HG03469 (cell line): Measurements from ENCODE around the gene POLN.

Experiments
- ATAC-seq: cut with Tn5 transposase; IDR thresholded peaks from one replicate; pipeline ENCODE4 v1.9.1; 2021; ENCODE audit warnings: mild to moderate bottlenecking, moderate library complexity, moderate number of reproducible peaks; ENCODE audit not compliant: unreplicated experiment

Gene POLN

DNA sequence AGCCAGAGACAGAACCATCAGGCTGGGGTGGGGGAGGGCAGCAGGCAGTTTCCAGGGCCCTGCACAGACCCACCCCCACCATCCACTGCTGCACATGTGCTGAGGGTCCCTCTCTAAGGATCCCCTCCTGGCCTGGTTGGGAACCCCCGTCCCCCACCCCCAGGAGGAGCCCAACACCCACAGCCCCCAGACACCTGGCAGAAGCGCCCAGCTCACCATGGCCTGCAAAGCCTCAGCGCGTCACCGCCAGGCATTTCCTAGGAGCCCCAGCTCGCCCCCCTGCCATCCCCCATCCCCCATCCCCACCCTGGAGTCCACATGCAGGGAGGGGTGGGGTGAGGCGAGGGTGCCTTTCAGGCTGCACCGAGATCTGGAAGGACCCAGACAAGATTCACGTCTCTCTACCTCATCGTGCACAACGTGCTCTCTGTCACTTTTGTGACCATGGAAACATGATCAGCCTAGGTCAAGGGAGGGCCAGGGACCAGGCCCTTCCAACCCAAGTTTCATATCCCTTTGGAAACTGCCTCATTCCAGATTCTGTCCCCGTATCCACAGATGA is 10.7 kb upstream of the POLN start:
- ATAC-seq: no peak

DNA sequence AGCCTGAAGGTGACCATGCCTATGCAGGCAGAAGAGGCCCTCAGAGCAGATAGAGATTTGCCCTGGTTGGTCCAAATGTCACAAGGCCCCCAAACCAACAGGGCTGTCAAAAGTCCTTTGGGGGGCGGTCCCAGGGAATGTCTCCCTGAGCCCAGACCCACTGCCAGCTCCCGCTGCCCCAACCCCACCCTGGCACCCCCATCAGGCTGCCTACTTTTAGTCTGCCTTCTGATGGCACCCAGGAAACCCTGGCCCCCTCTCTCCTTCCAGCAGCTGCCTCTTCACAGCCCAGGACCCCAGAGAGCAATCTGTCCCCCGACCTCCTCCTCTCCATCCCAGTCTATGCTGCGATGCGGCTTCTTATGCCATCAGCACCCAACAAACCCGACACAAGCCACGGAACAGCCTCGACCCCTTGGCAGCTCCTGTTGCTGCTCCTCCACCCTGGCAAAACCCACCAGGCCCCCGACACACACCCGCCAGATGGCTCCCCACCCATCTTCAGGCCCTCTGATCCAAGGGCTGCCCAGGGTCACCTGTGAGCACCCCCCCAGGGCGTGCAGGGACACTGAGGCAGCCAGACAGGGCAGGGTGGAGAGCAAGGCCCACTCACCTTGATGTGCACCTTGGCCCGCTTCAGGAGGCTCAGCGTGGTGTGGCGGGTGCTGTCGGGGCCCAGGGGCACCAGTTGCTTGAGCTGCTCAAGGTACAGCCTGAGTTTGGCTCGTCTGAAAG is 10.0 kb upstream of the POLN start:
- no peak for ATAC-seq

DNA sequence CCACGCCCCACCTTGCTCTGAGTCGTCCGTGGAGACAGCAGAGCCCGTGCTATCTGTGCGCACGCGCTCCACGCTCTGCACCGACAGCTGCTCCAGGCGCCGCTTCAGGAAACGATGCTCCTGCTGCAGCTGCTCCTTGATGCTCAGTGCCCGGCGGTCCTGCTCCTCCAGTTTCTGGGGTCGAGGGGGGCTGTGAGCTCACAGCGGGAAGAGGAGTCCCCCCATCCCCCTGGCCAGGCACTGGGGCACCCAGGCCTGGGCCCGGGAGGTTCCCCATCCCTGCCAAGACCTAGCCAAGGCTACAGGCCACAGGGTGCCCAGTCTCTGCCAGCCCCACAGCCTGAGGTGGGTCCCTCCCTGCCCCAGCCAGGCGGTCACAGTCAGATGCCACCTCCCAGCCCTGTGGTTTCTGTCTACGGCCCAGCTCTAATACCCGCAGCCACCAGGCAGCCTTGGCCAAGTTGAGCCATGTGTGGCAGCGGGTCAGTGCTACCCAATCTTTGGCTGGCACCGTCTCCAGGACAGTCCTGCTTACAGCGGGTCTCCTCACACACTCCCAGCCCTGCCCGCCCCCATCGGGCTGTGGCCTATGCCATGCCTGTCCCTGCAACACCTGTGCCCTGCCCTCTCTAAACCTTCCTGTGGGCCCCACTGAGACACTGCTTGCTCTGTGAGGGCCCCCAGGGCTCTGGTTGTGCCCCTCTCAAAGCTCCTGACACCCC is 9.3 kb upstream of the POLN start:
- no peak for ATAC-seq

DNA sequence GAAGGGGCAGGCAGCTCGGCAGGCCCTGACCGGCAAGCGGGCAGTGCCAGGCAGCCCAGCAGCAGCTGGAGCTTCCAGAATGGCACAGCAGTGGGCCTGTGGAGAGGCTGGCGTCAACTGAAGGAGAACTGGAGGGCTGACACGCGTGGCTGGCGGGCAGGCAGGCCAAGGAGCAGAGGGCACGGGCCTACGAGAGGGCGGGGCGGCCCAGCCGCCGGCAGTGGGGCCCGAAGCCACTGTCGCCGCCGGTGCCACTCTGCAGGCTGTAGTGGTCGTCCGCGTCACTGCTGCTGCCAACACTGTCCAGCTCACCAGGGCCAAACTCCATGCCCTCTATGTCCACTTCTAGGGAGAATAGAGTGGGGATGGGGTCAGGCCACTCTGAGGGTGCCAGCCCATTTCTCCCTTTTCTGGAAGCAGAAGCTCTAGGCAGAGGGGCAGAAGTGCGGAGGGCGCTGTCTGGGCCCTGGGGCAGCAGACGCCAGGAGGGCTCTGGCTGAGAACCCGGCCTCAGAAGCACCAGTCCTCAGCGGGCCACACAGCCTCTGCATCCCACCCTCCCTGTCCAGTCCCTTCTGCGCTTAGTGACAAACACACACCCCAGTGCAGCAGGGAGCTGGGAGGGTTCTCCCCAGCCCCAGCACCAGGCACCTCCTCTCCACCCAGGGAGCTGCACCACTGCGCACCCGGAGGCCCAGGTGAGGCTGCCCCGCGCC is 8.6 kb upstream of the POLN start:
- ATAC-seq: no peak

DNA sequence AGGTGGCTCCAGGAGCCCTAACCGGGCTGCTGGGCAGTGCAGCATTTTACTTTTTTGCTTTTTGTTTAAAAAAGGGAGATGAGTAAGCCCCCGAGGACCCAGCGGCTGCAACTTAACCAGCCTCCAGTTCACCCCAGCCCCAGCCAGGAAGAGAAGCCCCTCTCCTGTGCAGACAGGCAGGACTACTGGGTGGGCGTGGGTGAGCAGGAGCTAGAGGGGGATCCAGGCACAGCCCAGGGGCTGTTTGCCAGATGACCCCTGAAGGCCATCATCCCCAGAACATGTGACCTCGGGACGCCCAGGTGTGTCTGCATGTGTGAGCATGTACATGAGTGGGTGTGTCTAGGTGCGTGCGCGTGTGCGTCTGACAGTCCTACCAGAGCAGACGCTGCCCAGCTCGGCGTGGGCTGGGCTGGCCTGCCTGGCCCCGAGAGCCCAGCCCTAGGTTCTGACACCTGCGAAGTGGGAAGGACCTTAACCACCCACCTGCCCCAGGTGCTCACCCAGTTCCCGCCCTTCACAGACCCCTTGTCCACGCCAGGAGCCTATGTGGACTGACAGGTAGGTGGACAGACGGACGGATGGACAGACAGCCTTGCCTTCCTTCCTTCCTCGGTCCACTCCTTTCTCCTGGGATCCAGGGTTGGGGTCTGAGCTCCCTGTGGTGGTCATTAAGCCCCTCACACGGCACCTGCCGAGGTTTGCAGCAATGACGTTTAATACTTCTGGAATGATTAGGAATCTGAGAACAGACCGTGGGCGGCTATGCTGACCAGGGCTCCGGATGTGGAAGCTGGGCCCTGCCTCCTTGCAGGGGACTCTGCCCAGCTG is 7.8 kb upstream of the POLN start:
- ATAC-seq: no peak

DNA sequence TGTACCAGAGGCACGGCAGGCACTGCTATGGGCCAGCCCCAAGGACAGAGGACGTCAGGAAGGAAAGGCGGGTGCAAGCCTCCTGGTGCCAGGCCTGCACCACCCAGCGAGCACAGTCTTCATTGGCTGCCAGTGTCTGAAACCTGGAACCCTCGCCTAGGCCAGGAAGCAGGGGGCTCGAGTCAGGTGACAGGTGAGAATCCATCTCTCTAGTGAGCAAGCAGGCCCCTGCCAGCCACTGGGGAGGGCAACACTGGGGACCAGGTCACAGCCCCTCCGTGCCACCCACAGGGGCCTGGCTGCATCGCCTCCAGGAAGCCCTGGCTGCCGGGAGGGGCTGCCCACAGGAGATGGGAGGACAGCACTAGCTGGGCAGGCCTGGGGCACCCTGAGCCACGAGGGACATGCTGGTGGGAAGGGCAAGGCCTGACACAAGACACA is 6.9 kb upstream of the POLN start:
- ATAC-seq: no peak

DNA sequence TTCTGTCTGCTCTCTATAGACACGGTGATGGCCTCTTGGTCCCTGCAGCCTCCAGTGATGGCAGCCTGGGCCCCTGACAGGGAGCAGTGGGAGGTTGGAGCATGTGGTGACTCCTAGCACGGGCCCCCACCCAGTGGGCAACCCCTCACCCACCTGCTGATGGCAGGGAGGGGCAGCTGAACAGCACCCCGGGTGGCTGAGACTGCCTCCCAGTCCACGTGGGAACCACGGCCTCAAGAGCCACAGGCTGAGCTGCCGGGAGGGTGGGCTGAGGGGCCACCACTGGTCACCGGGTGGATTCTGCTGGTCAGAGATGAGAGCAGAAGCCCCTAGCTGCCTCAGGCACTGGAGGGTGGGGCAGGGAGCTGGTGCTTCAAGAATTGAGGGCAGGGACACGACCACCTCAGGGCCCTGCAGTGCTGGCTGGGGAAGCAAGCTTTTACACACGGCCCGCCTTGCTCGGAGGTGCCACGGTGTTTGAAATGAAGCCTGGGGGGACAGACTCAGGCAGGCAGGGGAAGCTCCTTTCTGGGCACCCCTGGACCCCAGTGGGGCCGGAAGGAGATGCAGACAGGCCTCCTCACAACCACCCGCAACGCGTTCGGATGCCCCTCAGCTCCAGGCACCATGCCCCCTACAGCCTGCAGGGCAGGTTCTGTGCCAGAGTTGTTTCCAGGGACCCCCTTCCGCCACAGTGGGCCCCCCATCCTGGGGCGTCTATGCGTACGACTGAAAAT is 6.3 kb upstream of the POLN start:
- no peak for ATAC-seq

DNA sequence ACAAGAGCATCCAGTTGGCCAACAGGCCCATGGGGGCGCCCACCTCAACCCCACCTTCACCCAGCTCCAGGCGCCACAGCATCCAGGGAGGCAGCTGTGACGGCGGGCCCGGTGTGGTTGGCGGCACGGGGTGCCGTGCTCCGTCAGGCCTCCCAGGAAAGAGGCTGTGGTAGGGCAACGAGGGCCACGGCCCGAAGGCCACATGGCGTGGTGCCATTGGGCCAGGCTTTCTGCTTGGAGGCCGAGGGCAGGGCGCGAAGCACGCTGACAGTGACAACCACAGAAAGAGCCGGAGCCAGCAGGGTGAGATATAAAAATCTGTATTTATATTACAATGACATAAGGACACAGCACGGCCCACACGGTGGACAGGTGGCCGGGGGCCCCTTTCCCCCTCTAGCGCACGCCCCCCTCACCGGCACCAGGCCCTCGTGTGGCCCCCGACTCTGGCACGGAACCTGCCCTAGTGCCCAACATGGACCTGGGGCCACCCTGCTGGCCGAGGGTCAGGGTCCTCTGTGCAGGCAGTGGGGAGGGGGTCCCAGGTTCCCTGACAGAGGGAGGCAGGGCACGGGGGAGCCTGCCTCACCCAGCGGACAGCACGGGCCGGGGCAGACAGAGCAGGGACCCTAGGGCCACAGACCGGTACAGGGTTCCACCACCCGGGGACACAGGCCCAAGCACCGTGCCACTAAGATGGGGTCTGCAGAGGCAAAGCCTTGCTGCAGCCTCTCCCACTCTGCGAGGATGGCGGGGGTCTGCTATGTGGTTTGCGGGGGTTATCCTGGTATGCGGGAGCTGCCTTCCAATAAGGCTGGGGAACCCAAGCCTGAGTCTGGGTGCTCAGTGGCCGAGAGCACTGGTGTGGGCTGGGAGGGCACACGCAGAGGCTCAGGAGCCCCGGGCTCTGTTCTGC is 5.5 kb upstream of the POLN start:
- no peak for ATAC-seq

DNA sequence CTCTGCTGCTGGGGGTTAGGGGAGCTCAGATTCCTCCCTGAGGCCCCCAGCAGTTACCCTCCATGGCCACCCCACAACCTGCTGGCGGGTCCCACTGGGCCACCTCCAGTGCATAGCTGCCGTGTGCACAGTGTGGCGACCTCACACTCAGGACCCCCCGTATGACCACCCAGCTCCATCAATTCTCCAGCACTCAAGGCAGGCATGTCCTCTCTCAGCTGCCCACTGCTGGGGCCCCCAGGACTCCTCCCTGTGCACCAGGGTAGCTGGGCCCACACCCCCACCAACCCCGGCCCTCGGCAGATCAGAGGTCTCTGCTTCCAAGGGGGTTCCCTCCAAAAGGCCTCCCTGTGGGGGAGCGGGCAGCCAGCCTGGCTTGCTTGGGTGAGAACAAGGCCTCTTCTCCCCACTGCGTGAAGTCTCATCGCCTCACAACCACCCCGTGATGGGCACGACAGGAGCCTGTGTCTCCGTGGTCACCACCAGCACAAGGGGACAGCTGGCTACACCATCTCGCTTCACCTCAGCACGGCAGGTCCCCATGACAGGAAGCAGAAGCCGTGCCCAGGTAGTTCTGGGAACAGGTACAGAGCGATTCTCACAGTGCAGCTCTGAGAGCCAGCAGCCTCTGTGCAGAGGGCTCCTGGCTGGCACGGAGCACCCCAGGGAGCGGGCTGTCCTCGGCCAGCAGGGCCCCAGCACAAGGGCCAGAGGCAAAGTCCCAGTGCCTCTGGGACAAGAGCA is 4.6 kb upstream of the POLN start:
- no peak for ATAC-seq

DNA sequence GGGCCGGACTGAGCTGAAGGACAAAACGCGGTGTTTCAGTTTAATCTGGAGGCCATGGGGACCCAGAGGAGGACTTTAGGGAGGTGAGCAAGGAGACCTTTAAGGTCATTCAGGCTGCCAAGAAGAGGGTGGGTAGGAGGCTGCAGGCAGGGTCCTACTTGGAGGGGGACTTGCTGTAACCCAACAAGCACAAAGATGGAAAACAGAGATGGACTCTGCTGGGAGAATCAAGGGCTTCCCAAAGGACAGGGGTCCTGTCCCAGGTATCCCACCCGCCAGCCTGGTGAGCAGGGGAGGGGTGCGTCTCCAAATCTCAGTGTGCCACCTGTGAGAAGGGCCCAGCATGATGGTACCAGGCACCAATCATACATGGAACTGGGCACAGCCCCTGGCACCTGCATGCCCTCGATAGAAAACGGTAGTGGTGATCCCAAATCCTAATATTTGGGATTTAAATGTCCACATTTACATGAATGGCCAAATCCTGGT is 3.9 kb upstream of the POLN start:
- ATAC-seq: no peak

DNA sequence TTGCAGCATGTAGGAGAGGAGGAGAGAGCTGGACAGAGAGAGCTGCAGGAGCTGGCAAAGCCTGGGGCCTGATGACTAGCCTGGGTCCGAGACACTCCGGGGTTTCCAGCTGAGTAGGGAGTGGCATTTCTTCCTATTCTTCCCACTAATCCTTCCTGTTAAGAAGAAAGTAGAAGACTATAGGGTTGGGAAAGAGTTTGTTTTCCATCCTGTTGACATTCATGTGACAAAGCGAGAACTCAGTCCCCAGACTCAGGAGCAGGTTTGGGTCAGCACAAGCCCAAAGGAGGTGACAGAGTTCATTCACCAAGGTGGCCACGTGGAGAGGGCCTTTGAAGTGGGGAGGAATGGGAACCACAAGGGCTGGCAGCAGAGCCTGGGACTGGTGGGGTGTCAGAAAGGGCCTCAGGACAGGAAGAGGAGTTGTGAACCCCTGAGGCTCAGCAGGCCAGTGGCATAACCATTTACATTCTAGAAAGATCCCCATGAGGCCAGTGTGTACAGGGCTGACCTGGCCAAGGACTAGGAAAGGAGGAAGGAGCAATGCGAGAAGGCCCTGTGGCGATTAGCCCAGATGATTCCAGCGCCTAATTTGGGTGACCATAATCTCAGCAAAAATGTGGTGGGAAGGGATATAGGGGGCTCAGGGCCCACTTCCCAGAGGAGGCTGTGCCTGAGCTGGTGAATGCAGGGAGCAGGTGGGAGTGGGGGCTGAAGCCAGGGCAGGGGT is 3.3 kb upstream of the POLN start:
- ATAC-seq: no peak

DNA sequence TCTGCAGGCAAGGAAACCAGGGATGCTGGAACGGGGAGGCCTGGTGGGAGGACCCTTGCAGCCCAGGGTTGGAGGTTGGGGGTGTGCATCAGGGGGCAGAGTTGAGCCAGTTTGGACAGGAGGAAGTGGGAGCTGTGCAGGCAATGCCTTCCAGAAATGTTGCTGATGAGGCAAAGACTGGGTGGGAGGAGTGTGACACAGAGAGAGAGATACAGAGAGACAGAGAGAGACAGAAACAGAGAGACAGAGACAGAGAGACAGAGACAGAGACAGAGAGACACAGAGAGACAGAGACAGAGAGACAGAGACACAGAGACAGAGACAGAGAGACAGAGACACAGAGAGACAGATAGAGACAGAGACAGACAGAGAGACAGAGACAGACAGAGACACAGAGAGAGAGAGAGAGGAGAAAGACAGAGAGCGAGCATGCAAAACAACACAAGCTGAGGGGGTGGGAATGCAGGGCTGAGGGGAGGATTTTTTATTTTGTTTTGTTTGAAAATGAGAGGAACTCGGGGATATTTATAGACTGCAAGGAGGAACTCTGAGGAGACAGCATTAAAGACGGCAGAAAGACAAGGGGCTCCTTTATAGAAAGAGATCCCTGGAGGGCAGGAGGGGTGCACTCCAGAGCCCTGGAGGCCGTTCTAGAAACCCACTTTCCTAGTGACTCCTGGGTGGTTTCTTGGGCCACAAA is 1.9 kb upstream of the POLN start:
- ATAC-seq: no peak

DNA sequence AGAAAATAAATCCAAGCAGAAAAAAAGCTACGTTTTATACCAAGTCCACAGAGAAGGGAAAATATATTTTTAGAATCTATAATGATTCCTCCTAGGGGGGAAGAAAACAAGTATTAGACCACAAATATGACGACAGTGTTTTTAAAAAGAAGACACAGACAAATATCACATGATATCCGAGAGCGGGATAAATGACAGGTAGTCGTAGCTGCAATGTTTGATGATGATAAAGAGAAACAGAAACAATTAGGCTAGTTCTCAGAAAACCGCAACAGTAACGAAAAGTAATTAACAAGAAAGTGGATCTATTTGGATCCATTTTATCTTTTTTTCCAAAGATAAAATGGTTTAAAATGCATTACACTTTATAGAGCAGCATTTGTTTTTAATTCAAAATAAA is 918 bp downstream of the POLN start:
- ATAC-seq: no peak

DNA sequence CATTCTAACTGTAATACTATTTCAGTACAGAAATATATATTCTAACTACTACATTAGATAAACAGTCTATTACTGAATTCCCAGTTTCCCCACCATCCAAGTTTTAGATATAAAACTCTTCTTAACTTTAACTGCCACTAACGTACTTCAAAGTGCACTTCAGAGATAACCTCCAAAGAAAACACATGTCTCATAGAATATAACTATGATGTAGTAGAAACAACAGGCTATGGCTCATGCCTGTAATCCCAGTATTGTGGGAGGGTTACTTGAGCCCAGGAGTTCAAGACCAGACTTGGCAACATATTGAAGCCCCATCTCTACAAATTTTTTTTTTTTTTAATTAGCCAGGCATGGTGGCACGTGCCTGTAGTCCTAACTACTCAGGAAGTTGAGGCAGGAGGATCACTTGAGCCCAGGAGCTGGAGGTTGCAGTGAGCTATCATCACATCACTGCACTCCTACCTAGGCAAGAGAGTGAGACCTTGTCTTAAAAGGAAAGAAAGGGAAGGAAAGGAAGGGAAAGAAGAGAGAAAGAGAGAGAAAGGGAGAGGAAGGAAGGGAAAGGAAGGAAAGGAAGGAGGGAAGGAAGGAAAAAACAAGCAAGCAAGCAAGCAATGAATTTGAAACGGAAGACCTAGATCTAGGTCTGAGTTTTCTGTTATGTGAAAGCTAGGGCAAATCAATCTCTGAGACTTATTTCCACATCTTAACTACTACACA is 4.8 kb downstream of the POLN start:
- no peak for ATAC-seq

DNA sequence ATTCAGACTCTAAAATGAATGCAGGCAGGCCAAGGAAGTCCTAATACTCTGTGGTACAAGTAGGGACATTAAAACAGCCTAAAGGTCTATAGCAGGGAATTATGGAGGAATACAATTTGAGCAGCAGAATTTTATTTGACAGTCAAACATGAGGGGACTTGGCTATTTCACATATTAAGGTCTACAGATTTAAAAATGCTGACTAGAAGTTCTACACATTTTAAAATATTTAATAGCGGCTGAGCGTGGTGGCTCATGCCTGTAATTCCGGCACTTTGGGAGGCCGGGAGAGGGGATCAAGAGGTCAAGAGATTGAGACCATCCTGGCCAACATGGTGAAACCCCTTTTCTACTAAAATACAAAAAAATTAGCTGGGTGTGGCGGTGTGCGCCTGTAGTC is 10.8 kb downstream of the POLN start:
- ATAC-seq: no peak

DNA sequence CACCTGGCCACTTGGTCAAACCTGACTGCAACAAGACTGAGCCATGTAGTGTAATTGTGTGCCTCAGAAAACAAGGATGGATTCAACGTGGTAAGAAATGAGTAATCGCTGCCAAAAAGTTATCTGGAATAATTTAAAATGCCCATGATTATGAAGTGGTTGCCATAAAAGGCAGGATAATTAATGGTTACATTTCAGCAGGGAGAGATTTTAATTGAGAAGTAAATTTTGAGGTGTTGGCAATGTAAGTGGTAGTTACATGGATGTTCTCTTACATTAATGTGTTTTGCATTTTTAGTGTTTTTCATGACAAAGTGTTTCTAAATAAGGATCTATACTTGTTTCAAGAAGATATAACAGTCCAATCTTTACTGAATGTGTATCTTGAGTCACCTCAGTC is 15.7 kb downstream of the POLN start:
- ATAC-seq: no peak
